Gastrocnemius medialis (tissue), 4 donors: ENCODE data around the gene LGMN. TPM values are rescaled to one million over a fixed set of nuclear protein-coding genes. Genes with fewer than 3 reads are reported as not detected.

ENCODE experiments used
- ATAC-seq, 2 donors: fragments of 150-250 bp; one replicate each; pipeline ENCODE4 v1.9.1; 2016
- DNase-seq, 2 donors: peaks; one replicate each; pipeline ENCODE4 v3.0.0-alpha.2; 2019
- H3K27ac ChIP-seq, 4 donors: fragments of 200-600 bp; sonication (generic); 1 replicate in 1 of 4; 2 replicates in 3 of 4; pipeline ENCODE4 v1.5.1; 2016 to 2018; ENCODE audit warnings: mild to moderate bottlenecking in 2 of 4, moderate library complexity in 1 of 4
- H3K27me3 ChIP-seq, 3 donors: fragments of 200-600 bp; sonication (generic) in 2 of 3; 1 replicate in 1 of 3; 2 replicates in 2 of 3; pipeline versions ENCODE4 v1.5.1 to v1.6.0; 2016 to 2019; ENCODE audit warnings: mild to moderate bottlenecking in 1 of 3, moderate library complexity in 1 of 3
- H3K36me3 ChIP-seq, 2 donors: fragments of 200-600 bp; sonication (generic) in 1 of 2; one replicate each; pipeline ENCODE4 v1.5.1; 2017 to 2018
- H3K4me1 ChIP-seq, 2 donors: fragments of 200-600 bp; sonication (generic) in 1 of 2; one replicate each; pipeline ENCODE4 v1.5.1; 2016 to 2017; ENCODE audit warnings: mild to moderate bottlenecking in 2 of 2
- H3K4me3 ChIP-seq, 4 donors: fragments of 200-600 bp; sonication (generic) in 3 of 4; 1 replicate in 1 of 4; 2 replicates in 3 of 4; pipeline ENCODE4 v1.5.1; 2016 to 2019; ENCODE audit warnings: mild to moderate bottlenecking in 2 of 4
- H3K9me3 ChIP-seq, 3 donors: fragments of 200-600 bp; sonication (generic) in 2 of 3; 1 replicate in 1 of 3; 2 replicates in 2 of 3; pipeline ENCODE4 v1.5.1; 2016 to 2019
- CTCF ChIP-seq, 5 experiments: fragments of 450-650 bp in 3 of 5; fragments of 200-600 bp in 2 of 5; sonication (generic) in 2 of 5; IDR thresholded peaks in 4 of 5; conservative IDR thresholded peaks in 1 of 5; 1 replicate in 4 of 5; 2 replicates in 1 of 5; pipeline ENCODE4 v1.5.1; 2016 to 2019; ENCODE audit warnings: antibody characterized with exemption in 5 of 5, mild to moderate bottlenecking in 3 of 5, moderate library complexity in 3 of 5
- POLR2A ChIP-seq, 2 donors: fragments of 450-650 bp; IDR thresholded peaks; one replicate each; pipeline ENCODE4 v1.6.1; 2017; ENCODE audit warnings: antibody characterized with exemption in 2 of 2, mild to moderate bottlenecking in 2 of 2, moderate library complexity in 2 of 2
- in situ Hi-C, 4 donors: fragments of 200-750 bp; cut with MboI; loops; one replicate each; pipeline versions ENCODE4 v1.15.0 to v1.8.0; 2017; ENCODE audit warnings: low sequenced_read_pairs in 4 of 4
- intact Hi-C: fragments of 100-400 bp; cut with DNase I; formaldehyde crosslinking; loops from one replicate; pipeline ENCODE4 v1.15.1; 2023; ENCODE audit warnings: low total_unique reads
- total RNA-seq, 4 donors: library from RNA; depleted of rRNA; stranded (reverse); fragments of >200 nt; gene quantifications; one replicate each; pipeline versions ENCODE4 v1.1.0 to v1.2.3, GENCODE V29; 2016

LGMN gene
- total RNA-seq, 4 donors from 2014 or later = 53.5 to 78.5 (median 62.8) TPM

GRCh38 chr14:92759679-92760523 lies 11.5 kb upstream of the LGMN start:
- Histone ChIP-seq H3K36me3 (no peaks in the 10 kb centered on the region), H3K4me3 (no peak overlapping the region), H3K4me1 (no peaks in the 10 kb centered on the region), H3K27ac (no peak overlapping the region), H3K9me3 (no peaks in the 10 kb centered on the region), H3K27me3 (no peaks in the 10 kb centered on the region)
- TF ChIP-seq POLR2A (IDR thresholded peaks at IDR 0.05) = no peak
- TF ChIP-seq CTCF (IDR thresholded peaks at IDR 0.05 in 4 of 5, conservative IDR thresholded peaks at IDR 0.05 in 1 of 5) = no peak
- intact Hi-C loops (no loop called here), in situ Hi-C loops (no loop called here)
- no peak for ATAC-seq
- no peak for DNase-seq

- H3K4me1 ChIP-seq = no peaks in the 10 kb centered on the region
- no peak overlapping the region for H3K27ac ChIP-seq
- in situ Hi-C loops (no loop called here), intact Hi-C loops (no loop called here)
- H3K9me3 ChIP-seq = no peaks in the 10 kb centered on the region
- ATAC-seq (no peak), DNase-seq (no peak)
- TF ChIP-seq CTCF (IDR thresholded peaks at IDR 0.05 in 4 of 5, conservative IDR thresholded peaks at IDR 0.05 in 1 of 5) (no peak), POLR2A (IDR thresholded peaks at IDR 0.05) (no peak)
- H3K4me3 ChIP-seq = no peak overlapping the region
- H3K27me3 ChIP-seq = no peaks in the 10 kb centered on the region
- H3K36me3 ChIP-seq = no peaks in the 10 kb centered on the region
Measured at GRCh38 chr14:92759300-92759678, 10.9 kb upstream of the LGMN start.

GRCh38 chr14:92756446-92756845 lies 8.0 kb upstream of the LGMN start:
- H3K27me3 ChIP-seq = no peaks in the 10 kb centered on the region
- DNase-seq (no peak), ATAC-seq (no peak)
- intact Hi-C loops (no loop called here), in situ Hi-C loops (no loop called here)
- H3K36me3 ChIP-seq = no peaks in the 10 kb centered on the region
- H3K4me1 ChIP-seq = no peaks in the 10 kb centered on the region
- H3K9me3 ChIP-seq = no peaks in the 10 kb centered on the region
- H3K27ac ChIP-seq = no peak overlapping the region
- no peak for TF ChIP-seq POLR2A (IDR thresholded peaks at IDR 0.05)
- no peak for TF ChIP-seq CTCF (IDR thresholded peaks at IDR 0.05 in 4 of 5, conservative IDR thresholded peaks at IDR 0.05 in 1 of 5)
- H3K4me3 ChIP-seq = no peak overlapping the region

- Histone ChIP-seq H3K27ac (no peak overlapping the region), H3K4me3 (no peak overlapping the region), H3K36me3 (no peaks in the 10 kb centered on the region), H3K27me3 (no peaks in the 10 kb centered on the region), H3K4me1 (no peaks in the 10 kb centered on the region), H3K9me3 (no peaks in the 10 kb centered on the region)
- no peak for TF ChIP-seq CTCF (IDR thresholded peaks at IDR 0.05 in 4 of 5, conservative IDR thresholded peaks at IDR 0.05 in 1 of 5)
- no peak for TF ChIP-seq POLR2A (IDR thresholded peaks at IDR 0.05)
- DNase-seq = no peak
- intact Hi-C loops (no loop called here), in situ Hi-C loops (no loop called here)
- no peak for ATAC-seq
Measured at GRCh38 chr14:92755495-92755894, 7.1 kb upstream of the LGMN start.
